HG03139 (cell line): ENCODE measurements around the gene HMGB2.

ENCODE experiments used
- ATAC-seq: cut with Tn5 transposase; IDR thresholded peaks from one replicate; pipeline ENCODE4 v1.9.1; 2021; ENCODE audit not compliant: unreplicated experiment

The HMGB2 gene

GRCh38 chr4:173288698-173289352 lies 45.3 kb downstream of the HMGB2 start:
- ATAC-seq, result no peak

DNA sequence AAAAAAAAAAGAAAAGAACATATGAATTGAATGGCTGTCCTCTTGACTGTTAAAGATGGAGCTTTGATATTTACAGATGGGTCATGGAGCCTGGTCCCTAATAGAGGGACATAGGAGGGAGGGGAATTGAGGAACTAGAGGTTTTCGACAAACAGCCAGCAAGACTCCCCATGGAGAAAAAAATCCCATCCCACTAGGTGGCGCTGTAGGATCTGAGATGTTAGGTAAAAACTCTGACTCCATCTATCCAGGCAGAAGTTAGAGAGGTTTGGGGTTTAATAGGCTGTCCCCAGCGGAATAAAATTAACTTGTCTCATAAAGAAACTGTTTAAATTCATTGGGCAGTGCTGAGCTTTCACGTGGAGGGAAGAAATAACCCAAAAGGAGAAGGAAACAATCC lies 45.9 kb downstream of the HMGB2 start:
- ATAC-seq, result no peak

DNA sequence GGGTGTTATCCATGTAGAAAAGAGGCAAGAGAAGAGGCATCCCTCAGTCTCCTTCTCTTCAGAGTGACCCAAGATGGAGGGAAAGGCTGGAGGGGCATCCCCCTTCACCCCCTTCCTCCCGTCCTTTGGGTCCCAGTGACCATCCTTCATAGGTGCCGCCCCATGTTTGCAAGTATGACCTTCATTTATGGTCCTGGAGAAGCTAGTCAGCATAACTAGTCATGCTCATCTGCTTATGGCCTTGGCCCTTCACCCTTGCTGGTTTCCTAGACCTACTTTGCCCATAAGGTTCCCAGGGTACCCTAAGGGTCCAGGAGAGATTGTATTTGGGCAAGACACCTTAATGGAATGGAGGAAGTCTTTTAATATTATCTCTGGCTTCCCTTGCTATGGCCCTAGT lies 46.7 kb downstream of the HMGB2 start:
- ATAC-seq, result no peak

DNA sequence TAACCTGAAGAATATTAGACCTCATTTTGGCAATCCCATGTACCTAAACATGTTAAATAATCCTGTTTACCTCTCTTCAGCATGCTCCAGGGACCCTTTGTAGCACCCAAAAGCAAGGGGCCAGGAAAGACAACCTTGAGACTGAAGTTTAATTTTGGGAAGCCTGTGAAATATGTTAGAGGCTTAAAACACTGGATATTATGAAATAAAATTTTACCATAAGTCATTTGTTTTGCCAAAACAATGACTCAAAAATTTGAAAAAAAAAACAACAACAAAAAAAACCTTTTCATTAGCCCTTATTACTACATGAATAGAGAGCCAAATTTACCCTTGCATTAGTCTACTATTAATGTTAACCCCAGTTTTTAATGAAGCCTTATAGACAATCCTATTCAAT lies 49.7 kb downstream of the HMGB2 start:
- ATAC-seq, result no peak

- no peak for ATAC-seq
Observed at GRCh38 chr4:173282626-173283025, 51.5 kb downstream of the HMGB2 start.

GRCh38 chr4:173282256-173282562 lies 51.9 kb downstream of the HMGB2 start:
- ATAC-seq, result no peak

DNA sequence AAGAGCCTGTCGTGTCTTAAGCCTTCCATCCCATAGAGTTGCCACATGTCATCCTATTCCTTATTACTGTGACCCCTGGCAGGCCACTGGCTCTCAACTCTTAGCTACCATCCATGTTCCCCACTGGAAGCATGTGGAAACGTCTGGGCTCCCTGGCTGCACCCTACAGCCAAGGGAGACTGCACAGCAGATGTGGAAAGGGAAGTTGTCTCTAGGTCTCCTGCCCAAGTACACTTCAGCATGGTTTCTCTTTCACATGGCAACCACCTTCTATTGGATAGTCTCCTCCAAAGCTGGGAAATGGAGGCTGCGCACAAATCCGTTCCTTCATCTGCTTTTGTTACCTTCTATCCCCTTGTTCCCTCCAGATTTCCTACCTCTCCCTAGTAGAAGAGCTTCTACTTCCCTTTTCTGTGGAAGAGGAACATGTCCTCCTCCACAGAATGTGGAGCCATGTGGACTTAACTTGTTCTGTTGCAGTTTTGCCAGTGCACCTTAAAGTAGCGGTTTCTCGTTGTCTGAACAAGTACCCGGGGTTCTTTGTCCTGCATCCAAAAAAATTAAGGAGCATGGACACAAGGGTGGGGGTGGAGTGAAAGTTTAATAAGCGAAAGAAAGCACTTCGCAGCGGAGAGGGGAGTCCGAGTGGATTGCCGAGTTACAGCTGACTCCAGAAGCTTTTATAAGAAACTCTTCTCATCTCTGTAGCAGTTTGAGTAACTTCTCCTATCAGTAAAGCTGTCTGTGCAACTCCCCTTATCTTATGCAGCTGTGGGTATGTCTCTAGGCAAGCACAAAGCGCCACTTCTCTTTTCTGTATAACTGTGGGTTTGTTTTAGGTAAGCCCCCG lies 52.5 kb downstream of the HMGB2 start:
- no peak for ATAC-seq
